ENCODE measurements around the gene RAD18.

RAD18 gene

DNA sequence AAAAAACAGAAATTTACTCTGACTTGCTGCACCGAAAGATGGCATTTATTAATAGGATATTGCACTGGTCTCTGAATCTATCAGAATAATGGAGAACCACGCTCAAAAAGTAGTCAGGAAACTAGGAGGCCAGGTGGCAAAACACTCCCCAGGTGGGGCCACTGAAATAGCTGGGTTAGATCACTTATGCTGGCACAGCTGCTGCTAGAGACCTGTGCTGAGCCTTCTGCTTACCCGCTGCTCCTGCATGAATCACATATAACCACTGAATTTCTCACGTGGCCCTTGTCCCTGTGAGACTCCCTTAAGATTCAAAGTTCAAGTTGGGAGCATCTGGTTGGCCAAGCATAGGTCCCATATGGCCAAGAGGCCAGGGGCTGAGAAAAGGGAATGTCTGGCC is 127.9 kb downstream of the RAD18 start:
- no peak for DNase-seq (ENCODE audit: low read depth)

DNA sequence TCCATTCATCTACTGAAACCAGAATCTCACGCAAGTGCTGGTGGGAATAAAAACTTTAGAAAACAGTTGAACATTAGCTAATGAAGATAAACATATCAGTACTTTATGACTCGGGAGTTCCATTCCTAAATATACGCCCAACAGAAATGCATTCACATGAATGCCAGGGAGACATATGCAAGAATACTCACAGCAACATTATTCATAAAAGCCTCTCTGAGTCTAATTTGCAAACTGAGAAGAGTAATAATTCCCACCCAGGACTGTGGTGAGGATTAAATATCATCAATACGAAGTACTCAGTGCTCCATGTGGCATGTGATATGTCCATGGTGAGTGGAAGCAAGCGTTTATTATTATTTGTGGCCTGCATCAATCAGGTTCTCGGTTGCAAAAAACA is 128.3 kb downstream of the RAD18 start:
- DNase-seq (ENCODE audit: low read depth) = no peak

DNA sequence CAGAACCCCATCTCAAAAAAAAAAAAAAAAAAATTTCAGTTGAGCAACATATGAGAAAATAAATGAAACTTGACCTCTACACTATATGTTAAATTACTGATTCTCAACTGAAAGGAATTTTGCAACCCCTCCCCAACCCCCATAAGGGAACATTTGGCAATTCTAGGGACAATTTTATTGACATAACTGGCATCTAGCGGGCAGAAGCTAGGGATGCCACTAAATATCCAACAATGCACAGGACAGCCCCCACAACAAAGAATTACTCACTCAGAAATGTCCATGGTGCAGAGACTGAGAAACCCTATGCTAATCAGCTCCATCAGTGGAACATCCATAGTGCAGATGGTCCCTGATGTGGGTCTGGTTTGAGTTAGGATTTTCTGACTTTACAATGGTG is 135.6 kb downstream of the RAD18 start:
- no peak for DNase-seq (ENCODE audit: low read depth)
